Amniotic epithelial cell (primary cell): ENCODE results near the gene ZNF275.
"Not testable (repeated sequence)": the region's sequence is repeated elsewhere in the genome, so short reads cannot be mapped to it uniquely, and the experiment has no call there.

Experiments used
- DNase-seq: peaks from one replicate; pipeline ENCODE4 v3.0.0-alpha.2; 2010; ENCODE audit warnings: low read depth

ZNF275 gene

DNA sequence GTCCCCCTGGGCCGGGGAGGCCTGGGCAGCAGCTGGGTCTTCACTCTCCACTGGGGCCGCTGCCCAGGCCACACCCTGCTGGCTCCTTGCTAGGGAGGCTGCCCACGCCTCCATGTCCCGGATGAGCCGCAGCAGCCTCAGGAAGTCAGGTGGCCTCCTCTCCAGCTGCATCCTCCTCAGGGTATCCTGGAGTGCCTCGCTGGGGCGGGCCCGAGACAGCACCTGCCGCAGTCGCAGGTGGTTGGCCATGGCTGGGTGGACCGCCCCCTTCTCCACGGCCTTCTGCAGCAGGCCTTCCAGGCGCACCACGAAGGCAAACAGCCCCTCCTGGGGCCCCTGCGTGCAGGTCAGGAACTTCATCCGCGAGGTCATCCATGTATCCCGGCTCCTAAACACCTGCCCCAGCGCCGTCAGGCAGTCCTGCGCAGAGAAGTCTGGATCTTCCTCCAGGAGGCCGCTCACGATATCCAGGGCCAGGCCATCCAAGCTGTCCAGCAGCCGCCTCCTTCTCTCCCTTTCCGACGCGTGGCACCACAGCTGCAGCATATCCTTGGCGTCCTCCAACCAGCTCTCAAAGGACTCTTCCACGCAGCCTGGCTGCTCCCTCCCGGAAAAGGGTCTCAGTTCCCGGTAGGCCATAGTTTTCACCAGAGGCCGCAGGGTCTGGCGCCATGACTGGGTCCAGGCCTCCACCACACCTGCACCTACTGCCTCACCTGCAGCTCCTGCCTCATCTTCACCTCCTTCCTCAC lies 14.5 kb upstream of the ZNF275 start:
- DNase-seq: no peak

DNA sequence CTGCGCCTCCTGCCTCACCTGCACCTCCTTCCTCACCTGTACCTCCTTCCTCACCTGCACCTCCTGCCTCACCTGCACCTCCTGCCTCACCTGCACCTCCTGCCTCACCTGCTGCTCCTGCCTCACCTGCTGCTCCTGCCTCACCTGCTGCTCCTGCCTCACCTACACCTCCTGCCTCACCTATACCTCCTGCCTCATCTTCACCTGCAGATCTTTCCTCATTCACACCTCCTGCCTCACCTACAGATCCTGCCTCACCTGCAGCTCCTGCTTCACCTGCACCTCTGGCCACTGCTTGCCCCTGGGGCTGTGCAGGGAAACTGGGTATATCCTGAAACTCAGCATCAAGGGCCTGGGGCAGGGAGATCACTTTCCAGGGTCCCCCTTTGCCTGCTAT lies 13.9 kb upstream of the ZNF275 start:
- not testable (repeated sequence) for DNase-seq

DNA sequence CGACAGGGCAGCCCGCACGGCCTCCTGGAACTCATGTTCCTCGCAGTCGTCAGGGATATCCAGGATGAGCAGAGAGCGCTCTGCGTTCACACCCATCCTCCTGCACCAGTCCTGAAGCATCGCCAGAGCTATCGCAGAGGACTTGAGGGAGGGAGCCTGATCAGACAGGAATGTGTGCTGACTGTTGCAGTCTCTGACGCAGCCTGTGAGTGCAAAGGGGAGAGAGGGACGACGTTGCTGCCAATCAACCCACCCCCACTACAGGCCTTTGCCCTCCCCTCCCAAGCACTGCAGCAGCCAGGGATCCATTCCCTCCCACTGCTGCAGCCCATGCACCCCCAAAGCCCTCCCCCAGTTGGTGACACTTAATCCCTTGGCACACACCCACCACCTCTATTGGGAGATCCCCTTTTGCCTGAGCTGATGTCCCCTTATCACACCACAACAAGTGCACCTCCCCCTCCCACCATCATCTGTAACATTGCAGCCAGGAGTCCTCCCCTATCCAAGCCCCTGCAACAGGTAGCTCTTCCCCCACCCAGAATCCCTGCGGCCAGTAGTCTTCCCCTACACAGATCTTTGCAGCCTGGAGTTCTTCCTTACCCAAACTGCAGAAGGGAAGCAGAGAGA lies 13.3 kb upstream of the ZNF275 start:
- peak; percentile 25 for DNase-seq

DNA sequence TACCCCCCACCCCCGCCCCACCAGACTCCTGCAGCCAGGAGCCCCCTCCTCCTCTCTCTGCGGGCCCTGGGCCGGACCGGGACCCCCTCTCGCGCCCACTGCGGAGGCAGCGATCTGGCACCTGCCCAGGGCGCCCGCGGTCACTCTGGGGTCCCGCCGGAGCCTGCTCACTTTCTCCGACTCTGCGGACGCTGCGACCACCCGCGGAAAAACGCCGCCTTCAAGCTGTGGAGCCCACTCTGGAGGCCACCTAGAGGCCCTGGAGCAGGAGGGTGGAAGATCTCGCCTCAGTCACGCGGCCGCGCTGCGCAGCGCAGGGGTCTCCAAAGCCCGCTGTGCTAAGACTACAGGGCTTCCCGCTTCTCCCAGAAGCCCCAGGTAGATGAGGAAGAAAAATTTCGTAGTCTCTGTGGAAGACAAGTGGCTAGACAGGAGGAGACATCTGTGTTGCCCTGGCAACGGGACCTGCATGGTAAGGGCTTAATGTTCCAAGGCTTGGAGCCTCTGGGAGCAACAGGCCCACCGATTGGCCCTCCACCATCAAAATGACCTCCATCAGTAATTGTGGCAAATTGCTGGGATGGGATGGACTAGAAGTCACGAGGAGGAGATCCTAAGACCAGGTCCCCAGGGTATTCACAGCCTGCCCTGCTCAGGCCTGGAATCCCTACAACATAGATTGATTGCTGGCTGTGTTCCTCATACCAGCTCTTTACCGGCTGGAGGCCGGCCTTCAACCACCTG lies 12.4 kb upstream of the ZNF275 start, which contains the start of gene PNMA6F:
TSS of gene PNMA6F (minus strand) at position 387 of the 744 bp plus-strand sequence. CDS start 1,093 bp downstream, outside the sequence.
- no peak for DNase-seq

DNA sequence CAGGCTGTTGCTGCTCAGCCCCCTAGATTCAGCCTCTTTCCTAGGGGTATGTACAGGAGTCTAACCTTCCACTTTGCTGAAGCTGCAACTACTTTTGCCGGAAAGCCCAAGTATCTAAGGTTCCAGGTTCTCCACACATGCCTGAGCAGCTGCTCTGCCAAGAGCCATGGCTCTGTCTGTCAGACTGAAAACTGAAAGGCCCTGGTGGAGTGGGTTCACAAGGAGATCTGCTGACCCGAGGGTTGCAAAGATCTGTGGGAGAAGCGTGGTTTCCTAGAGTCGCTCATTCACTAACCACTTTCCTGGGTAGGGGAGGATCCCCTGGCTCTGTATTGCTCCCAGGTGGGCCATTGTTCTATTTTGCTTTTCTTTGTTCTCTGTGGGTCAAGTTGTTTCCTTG lies 6.4 kb upstream of the ZNF275 start:
- no peak for DNase-seq

DNA sequence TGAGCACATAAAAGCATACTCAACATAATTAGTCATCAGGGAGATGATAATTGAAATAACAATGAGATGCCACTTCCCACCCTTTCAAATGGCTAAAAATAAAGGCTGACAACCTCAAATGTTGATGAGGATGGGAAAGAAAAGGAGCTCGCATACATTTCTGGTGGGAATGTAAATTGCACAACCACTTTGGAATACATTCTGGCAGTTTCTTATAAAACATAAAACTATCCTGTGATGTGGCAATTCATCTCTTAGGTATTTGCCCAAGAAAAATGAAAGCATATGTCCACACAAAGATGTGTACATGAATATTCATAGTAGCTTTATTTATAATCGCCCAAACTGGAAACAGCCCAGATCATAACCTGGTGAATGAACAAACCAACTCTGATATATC lies 687 bp upstream of the ZNF275 start:
- DNase-seq: peak; percentile 74

DNA sequence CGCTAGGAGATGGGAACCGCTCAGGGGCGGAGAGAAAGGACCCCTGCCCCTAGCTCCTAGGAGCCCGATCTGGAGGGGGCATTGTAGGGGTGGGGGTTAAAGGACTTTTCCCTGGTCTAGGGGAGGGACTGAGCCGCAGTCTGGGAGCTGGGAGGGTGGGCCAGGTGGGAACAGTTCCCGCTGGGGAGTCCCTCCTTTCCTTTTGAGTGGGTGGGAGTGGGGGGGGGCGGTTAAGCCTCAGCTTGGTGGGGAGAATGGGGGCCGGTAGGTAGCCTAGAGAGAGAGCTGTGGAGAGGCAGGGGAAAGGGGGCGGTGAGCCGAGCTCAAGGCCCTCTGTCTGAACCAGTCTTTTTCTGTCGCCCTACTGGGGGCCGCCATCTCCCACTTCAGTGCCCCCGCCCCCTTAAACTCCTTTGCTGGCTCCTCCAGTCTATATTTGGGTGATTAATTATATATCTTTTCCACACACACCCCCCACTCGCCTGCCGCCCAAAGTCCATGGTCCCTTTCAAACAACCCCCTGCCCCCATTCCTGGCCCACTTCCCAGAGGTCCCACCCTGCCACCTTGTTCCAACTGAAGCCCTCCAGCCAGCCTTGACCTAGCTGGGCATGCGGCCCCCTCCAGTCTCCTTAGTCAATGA lies 822 bp downstream of the ZNF275 start:
- DNase-seq: no peak

DNA sequence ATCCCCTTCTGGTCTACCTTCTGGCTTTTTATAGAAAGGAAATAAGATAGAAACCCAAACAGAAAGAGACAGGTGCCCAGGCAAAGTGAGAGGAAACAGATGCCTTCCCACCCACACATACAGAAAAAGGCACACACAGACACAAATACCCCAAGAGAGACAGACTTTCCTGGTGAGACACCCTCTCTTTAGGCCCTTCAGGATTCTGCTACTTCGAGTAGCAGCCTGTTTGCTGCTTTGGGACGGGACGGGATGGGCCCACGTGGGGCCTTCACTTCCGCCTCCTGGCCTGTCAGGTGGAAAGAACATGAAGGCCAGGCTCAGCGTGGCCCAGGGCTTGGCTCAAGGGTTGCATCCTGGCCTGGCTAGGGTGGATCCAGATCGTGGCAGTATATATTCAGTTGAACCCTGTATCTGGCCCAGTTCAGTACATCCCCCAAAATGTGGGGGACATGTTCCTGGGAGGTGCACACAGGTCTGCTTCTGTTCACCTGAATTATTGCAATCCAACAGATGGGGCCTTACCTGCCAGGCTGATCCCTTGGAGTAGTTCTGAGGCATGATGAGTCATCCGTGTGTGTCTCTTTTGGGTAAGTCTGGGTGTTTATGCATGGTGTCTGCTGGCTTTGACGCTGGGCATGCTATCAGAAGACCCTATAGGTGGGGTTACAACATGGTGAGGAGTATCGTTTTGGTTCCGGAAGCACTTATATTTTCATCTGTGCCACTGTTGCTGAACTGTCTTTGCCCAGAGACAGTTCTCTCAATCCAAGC lies 2.4 kb downstream of the ZNF275 start:
- DNase-seq: no peak

DNA sequence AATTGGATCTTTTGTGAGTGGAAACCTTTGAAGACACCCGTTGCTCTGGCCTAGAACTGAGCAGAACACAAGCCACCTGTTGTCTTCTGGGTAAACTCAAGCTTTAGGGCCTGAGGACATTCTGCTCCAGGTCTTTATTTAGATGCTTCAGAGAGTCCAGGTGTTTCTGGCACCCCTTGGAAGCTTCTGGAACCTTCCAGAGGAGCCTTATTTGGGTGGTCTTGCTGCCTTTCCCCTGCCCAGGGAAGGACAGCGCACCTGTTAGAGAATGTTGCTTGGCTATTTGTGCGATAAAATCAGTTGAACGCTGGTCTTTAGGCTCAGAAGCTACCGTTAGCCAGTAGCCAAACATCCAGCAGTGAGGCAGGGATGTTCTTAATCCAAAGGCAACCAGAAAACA lies 3.0 kb downstream of the ZNF275 start:
- no peak for DNase-seq

DNA sequence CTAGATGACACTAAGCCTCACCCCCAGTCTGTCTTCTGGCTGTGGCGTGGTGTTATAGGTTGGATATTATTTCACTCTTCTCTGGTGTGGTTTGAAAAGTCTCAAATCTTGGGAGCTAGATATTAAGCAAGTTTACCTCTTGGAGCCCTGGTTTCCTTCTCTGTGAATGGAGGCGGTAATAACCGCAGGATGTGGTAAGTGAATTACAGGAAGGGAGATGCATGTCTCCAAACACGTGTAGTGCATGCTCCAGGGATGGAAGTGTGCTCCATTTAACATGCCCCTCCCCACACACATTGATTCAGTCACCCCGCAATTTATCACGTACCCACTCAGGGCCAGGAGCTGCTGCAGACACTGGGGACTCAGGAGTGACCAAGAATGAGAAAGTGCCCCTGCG lies 4.9 kb downstream of the ZNF275 start:
- no peak for DNase-seq

DNA sequence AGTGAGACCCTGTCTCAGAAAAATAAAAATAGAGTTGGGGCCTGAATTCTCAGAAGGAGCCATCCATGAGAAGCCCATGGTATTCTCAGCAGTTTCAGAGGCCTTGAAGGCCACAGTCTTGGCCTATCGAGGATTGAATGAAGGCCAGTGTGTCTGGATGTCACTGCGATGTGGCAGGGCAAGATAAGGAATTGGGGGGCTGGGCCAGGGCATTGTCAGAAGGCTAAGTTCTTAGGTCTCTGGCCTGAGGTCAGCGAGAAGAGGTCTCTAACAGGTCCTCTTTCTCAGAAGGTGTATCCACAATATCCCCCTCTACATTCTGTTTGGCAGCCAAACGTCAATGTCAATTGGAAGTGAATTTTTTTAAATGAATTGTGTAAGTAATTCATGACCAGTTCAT lies 5.7 kb downstream of the ZNF275 start:
- DNase-seq: no peak

DNA sequence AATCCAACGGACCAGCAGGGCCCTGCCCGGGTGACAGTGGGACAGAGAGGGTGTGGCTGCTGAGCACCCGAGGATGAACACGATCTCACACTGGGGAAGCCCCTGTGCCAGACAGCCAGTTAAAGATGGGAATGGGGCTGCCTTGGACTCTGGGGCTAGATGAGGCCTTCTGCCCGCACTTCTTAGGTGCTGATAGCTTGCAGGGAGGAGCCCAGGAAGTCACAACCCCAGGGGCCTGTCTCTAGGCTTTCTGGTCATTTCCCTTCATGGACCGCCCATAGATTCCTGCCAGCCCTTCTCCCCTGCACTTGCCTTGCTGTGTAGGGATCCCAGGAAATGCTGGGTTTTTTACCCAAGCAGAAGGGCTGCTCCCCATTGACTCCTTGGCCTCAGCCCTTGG lies 6.2 kb downstream of the ZNF275 start:
- no peak for DNase-seq

DNA sequence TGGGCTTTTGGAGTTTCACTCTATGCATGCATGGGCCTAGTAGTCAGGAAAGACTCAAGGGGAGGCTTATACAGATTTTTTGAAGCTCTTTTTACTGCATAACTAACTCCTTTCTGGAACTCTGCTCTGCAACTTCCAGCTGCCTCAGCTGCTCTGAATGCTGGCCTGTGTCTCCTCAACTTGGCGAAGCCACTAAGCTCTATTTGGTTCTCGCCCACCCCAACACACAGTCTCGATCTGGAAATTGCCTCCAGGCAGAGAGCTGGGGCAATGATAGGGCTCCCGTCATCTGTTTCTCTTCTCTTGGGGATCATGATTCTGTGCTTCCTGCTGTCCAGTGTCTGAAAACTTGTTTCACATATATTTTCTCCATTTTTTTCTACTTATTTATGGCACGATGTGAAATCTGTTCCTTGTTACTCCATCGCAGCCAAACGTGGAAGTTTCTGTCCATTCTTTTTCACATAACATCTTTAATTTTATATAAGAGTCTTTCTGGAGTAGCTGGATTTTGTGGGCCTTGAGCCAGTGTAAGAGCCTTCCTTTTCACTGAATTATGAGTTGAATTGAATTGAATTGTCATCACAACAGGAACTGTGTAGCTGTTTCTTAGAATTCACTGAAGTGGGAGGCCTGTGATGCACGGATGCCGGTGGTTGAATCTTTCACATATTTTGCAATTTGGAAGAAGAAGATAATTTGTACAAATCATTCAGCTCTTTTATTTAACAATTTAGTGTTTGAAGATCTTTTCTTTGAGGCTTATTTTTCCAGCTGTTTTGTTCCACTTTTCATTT lies 9.0 kb downstream of the ZNF275 start:
- no peak for DNase-seq

DNA sequence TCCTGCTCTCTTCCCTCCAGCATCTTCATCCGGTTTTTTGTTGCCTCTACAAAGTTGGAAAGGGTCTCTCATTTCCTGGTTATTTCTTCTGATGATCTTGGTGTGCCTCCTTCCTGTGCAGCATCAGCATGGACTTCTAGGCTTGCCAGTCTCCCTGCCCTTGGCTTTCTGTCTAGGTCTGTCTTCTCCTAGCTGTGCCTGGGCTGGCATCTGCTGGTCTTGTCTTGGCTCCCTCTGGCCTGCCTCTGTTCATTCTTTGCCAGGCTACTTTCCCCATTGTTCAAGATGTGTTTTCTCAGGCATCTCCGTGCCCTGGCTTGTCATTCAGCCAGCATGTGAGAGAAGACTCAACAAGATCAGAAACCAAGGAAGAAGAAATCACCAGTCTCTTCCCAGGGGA lies 9.7 kb downstream of the ZNF275 start:
- no peak for DNase-seq

DNA sequence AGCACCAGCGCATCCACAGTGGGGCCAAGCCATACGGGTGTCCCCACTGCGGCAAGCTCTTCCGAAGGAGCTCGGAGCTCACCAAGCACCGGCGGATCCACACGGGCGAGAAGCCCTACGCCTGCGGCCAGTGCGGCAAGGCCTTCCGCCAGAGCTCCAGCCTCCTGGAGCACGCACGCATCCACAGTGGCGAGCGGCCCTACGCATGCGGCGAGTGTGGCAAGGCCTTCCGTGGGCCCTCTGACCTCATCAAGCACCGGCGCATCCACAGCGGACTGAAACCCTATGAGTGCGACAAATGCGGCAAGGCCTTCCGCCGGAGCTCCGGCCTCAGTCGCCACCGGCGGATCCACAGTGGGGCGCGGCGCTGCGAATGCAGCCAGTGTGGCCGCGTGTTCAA lies 13.6 kb downstream of the ZNF275 start:
- DNase-seq: no peak

DNA sequence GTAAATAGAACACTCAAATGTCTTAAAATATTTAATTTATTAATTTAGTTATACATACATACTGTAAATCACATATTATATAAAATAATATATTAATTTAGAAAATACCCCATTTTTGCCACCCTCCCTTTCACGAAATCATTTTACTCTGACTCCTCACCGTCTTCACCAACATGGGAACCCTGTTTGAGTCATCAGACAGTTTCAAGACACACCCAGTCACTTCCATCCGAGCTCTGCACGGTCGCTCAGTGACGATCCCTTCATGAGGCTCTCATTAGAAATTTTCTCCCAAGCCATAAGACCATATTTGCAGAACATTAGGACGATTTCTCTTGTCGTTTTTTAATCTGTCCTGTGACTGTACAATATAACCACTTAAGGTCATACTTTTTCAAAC lies 14.5 kb downstream of the ZNF275 start:
- DNase-seq: no peak

DNA sequence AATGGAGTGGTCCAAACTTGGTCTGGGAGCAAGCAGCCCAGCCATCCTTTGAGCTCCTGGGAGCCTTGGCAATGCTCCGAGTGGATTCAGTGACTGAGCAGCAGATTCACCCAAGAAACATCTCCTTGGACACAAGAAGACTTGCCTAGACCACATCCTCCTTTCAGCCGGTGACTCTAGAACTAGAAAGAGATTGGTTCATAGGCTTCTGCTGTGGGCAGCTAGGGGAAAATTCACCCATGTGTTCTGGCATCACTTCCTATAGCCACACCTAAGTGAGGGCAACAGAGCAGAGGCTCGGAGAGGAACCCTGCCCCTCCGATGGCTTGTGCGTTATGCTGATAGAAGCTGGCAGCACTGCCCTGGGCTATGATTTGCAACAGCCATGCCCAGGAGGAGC lies 16.0 kb downstream of the ZNF275 start:
- DNase-seq: no peak

DNA sequence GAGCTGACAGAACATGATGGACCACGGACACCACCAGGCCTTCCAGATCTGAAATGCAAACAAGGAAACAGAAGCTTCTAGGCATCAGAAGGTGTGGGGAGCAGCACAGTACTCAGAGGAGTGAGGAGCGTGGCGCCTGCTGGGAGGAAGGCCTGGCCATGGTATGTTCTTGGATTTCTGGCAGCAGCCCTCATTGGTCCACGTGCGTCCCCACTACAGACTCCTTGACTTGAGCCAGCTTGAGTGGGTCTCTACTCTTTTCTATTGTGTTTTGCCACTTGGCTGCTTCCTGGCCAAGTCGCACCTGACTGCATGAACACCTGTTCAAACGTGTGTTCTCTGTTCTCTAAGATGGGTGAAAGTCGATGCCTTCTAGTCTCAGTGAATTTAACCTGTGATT lies 18.0 kb downstream of the ZNF275 start:
- no peak for DNase-seq

DNA sequence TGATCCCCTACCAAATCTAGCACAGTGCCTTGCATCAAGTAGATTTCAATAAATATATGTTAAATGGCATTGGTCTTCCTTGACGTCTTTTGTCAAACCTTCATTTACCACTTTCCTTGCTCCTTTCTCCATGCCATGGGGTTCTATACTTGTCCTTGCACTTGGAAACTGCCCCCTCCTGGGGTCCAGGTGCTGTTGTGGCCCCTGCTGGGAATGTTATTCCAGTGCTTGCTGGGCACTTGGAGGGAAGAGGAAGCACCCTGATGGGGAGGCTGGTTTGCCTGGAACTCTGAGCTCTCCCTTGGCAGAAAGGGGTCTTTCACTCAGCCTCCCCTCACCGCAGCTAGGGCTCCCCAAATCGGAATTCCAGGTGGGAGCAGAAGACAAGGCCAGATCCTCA lies 18.9 kb downstream of the ZNF275 start:
- DNase-seq: no peak

DNA sequence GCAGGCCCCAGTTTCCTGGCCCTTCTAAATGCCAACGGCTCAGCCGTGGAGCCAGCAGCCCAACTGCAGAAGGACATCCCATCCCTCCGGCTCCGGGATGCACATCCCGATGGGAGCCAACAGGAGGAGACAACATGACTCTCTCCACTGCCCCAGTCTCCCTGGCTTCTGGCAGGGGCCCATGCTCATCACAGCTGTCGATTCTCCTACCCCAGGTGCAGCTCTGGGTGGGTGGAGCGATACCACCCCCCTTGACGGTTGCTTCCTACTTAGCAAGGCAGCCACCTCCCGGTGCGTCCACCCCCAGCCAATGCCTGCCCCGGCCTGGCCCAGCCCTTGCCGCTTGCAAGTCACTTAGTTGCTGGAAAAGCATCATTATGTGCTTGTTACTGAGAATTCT lies 19.5 kb downstream of the ZNF275 start:
- DNase-seq: no peak

DNA sequence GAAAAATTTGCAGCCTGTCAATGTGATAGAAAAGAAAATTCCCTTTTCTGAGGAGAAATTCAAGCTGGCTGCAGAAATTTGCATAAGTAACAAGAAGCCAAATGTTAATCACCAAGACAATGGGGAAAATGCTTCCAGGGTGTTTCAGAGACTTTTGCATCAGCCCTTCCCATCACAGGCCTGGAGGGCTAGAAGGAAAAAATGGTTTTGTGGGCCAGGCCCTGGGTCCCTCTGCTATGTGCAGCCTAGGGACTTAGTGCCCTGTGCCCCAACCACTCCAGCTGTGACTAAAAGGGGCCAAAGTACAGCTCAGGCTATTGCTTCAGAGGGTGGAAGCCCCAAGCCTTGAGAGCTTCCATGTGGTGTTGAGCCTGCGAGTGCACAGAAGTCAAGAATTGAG lies 23.9 kb downstream of the ZNF275 start:
- no peak for DNase-seq
